ENCODE measurements around the gene YTHDC2. TPM values are rescaled to one million over a fixed set of nuclear protein-coding genes. Genes with fewer than 3 reads are reported as not detected.

Gene YTHDC2
- total RNA-seq, 1 donor from 2014 or later = 32.1 TPM

DNA sequence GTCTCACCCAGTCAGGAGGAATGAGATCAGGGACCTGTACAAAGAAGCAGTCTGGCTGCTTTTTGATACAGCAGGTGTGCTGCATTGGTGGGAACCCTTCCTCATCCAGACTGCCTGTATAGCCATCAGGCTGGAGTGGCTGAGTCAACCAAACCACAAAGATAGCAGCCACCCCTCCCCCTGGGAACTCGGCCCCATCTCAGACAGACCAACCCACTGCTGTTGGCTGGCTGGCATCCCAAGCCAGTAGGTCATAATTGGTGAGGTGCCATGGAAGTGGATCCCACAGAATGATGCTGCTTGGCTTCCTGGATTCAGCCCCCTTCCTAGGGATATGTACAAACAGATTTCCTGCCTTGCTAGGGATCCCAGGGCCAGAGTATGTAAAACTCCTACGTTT lies 60.9 kb downstream of the YTHDC2 start:
- no peak for DNase-seq (ENCODE audit: low read depth, low spot score)
- H3K27ac Mint-ChIP-seq (ENCODE audit: unreplicated experiment) = no peak overlapping the region
- peaks cover 60% of the 10 kb centered on the region for H3K36me3 Mint-ChIP-seq (ENCODE audit: low read depth)
- H3K9me3 Mint-ChIP-seq = peaks cover 12% of the 10 kb centered on the region
- no peak for TF ChIP-seq CTCF (conservative IDR thresholded peaks at IDR 0.05)
- no peaks in the 10 kb centered on the region for H3K4me1 Mint-ChIP-seq
- H3K4me3 Mint-ChIP-seq = no peak overlapping the region
- no peaks in the 10 kb centered on the region for H3K27me3 Mint-ChIP-seq (ENCODE audit: low read depth)

DNA sequence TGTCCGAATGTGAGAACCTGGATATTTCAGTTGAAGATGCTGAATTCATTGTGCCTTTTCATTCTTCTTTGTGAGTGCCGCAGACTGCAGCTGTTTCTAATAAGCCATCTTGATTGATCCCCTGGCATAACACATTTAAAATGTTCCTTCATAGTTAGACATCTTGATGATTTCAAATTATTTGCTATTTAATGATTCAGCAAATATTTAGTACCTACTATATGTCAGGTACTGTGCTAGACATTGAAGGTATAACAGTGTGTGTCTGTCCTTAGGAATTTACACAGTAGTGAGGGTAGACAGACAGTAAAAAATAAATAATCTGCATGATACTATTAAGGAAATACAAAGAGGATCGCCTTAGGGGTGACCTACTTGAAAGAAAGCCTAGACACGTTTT lies 61.6 kb downstream of the YTHDC2 start:
- no peaks in the 10 kb centered on the region for H3K27me3 Mint-ChIP-seq (ENCODE audit: low read depth)
- no peak for DNase-seq (ENCODE audit: low read depth, low spot score)
- no peak for TF ChIP-seq CTCF (conservative IDR thresholded peaks at IDR 0.05)
- H3K4me3 Mint-ChIP-seq = no peak overlapping the region
- H3K4me1 Mint-ChIP-seq = no peaks in the 10 kb centered on the region
- H3K9me3 Mint-ChIP-seq = peaks cover 8% of the 10 kb centered on the region
- H3K36me3 Mint-ChIP-seq (ENCODE audit: low read depth) = peaks cover 57% of the 10 kb centered on the region
- no peak overlapping the region for H3K27ac Mint-ChIP-seq (ENCODE audit: unreplicated experiment)

- DNase-seq (ENCODE audit: low read depth, low spot score) = no peak
- no peak for TF ChIP-seq CTCF (conservative IDR thresholded peaks at IDR 0.05)
- no peak overlapping the region for H3K4me3 Mint-ChIP-seq
- no peaks in the 10 kb centered on the region for H3K27me3 Mint-ChIP-seq (ENCODE audit: low read depth)
- H3K9me3 Mint-ChIP-seq = no peaks in the 10 kb centered on the region
- no peak overlapping the region for H3K27ac Mint-ChIP-seq (ENCODE audit: unreplicated experiment)
- no peaks in the 10 kb centered on the region for H3K4me1 Mint-ChIP-seq
- peaks cover 35% of the 10 kb centered on the region for H3K36me3 Mint-ChIP-seq (ENCODE audit: low read depth)
Measured at GRCh38 chr5:113578091-113578490, 64.6 kb downstream of the YTHDC2 start.

GRCh38 chr5:113581388-113581787 lies 67.9 kb downstream of the YTHDC2 start:
- Mint-ChIP-seq H3K36me3 (ENCODE audit: low read depth) (peaks cover 13% of the 10 kb centered on the region), H3K27ac (ENCODE audit: unreplicated experiment) (no peak overlapping the region), H3K9me3 (no peaks in the 10 kb centered on the region), H3K4me3 (no peak overlapping the region), H3K4me1 (no peaks in the 10 kb centered on the region), H3K27me3 (ENCODE audit: low read depth) (no peaks in the 10 kb centered on the region)
- TF ChIP-seq CTCF (conservative IDR thresholded peaks at IDR 0.05) = no peak
- DNase-seq (ENCODE audit: low read depth, low spot score) = no peak

- H3K36me3 Mint-ChIP-seq (ENCODE audit: low read depth) = peaks cover 16% of the 10 kb centered on the region
- no peak for DNase-seq (ENCODE audit: low read depth, low spot score)
- no peaks in the 10 kb centered on the region for H3K4me1 Mint-ChIP-seq
- no peak overlapping the region for H3K4me3 Mint-ChIP-seq
- TF ChIP-seq CTCF (conservative IDR thresholded peaks at IDR 0.05) = no peak
- H3K27me3 Mint-ChIP-seq (ENCODE audit: low read depth) = no peaks in the 10 kb centered on the region
- no peaks in the 10 kb centered on the region for H3K9me3 Mint-ChIP-seq
- no peak overlapping the region for H3K27ac Mint-ChIP-seq (ENCODE audit: unreplicated experiment)
Measured at GRCh38 chr5:113598150-113598549, 84.7 kb downstream of the YTHDC2 start.

GRCh38 chr5:113598926-113599325 lies 85.4 kb downstream of the YTHDC2 start:
- Mint-ChIP-seq H3K4me1 (no peaks in the 10 kb centered on the region), H3K4me3 (no peak overlapping the region), H3K36me3 (ENCODE audit: low read depth) (peaks cover 13% of the 10 kb centered on the region), H3K9me3 (no peaks in the 10 kb centered on the region), H3K27me3 (ENCODE audit: low read depth) (no peaks in the 10 kb centered on the region), H3K27ac (ENCODE audit: unreplicated experiment) (no peak overlapping the region)
- no peak for TF ChIP-seq CTCF (conservative IDR thresholded peaks at IDR 0.05)
- no peak for DNase-seq (ENCODE audit: low read depth, low spot score)
